ENCODE results near the gene PPA1. TPM values are rescaled to one million over a fixed set of nuclear protein-coding genes. Genes with fewer than 3 reads are reported as not detected.
"Not testable (repeated sequence)": the region's sequence is repeated elsewhere in the genome, so short reads cannot be mapped to it uniquely, and the experiment has no call there.

The PPA1 gene
- total and polyA plus RNA-seq, 8 donors = 18.1 to 217 (median 125) TPM

DNA sequence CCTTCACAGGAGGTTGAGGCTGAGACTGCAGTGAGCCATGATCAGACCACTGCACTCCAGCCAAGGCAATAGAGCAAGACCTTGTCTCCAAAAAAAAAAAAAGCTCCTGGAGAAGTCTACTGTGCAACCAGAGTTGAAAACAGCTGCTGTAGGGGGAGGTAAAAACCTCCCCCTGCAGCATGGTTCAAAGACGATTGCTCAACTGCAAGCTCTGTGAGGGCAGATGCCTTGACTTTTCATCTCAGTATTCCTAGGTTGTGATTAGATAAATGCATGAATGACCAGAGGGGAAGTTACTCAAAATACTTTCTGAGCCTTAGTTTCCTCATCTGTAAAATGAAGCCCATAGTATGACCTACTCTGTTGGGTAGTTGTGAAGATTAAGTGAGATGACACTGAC is 25.0 kb upstream of the PPA1 start:
- intact Hi-C loops (cut with DNase I; ENCODE audit: low total_unique reads) = no loop called here
- 56 to 92% (median 89%) methylated on average over 1 of the region's 1 CpG for WGBS, 5 donors
- no peaks in the 10 kb centered on the region for H3K36me3 ChIP-seq
- H3K27me3 ChIP-seq = peaks cover 0 to 54% (median 17%) of the 10 kb centered on the region in 3 donors
- H3K4me1 ChIP-seq = peaks cover 5 to 17% (median 13%) of the 10 kb centered on the region in 4 donors
- H3K27ac ChIP-seq = no peak overlapping the region
- peaks cover 0 to 8% (median 4%) of the 10 kb centered on the region in 4 donors for H3K9me3 ChIP-seq
- no peak overlapping the region for H3K4me3 ChIP-seq
- TF ChIP-seq POLR2A (IDR thresholded peaks at IDR 0.05) = no peak
- TF ChIP-seq EP300 (IDR thresholded peaks at IDR 0.05) = no peak
- TF ChIP-seq, protein P1, sequence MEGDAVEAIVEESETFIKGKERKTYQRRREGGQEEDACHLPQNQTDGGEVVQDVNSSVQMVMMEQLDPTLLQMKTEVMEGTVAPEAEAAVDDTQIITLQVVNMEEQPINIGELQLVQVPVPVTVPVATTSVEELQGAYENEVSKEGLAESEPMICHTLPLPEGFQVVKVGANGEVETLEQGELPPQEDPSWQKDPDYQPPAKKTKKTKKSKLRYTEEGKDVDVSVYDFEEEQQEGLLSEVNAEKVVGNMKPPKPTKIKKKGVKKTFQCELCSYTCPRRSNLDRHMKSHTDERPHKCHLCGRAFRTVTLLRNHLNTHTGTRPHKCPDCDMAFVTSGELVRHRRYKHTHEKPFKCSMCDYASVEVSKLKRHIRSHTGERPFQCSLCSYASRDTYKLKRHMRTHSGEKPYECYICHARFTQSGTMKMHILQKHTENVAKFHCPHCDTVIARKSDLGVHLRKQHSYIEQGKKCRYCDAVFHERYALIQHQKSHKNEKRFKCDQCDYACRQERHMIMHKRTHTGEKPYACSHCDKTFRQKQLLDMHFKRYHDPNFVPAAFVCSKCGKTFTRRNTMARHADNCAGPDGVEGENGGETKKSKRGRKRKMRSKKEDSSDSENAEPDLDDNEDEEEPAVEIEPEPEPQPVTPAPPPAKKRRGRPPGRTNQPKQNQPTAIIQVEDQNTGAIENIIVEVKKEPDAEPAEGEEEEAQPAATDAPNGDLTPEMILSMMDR (IDR thresholded peaks at IDR 0.05) = no peak
- no peak for DNase-seq

DNA sequence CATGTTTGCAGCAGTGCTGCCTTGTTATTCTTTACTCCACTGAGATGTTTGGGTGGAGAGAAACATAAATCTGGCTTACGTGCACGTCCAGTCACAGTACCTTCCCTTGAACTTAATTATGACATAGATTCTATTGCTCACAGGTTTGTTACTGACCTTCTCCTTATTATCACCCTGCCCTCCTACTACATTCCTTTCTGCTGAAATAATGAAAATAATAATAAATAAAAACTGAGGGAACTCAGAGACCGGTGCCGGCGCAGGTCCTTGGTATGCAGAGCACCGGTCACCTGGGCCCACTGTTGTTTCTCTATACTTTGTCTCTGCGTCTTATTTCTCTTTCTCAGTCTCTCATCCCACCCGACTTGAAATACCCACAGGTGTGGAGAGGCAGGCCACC is 24.6 kb upstream of the PPA1 start:
- H3K36me3 ChIP-seq; DNase-seq; intact Hi-C loops (cut with DNase I; ENCODE audit: low total_unique reads); H3K27ac ChIP-seq; H3K4me3 ChIP-seq; H3K9me3 ChIP-seq: not testable (repeated sequence)
- H3K4me1 ChIP-seq = peaks cover 5 to 17% (median 13%) of the 10 kb centered on the region in 4 donors
- peaks cover 0 to 58% (median 17%) of the 10 kb centered on the region in 3 donors for H3K27me3 ChIP-seq
- WGBS, 5 donors = 84 to 92% (median 90%) methylated on average over 7 to 8 of the region's 8 CpGs

DNA sequence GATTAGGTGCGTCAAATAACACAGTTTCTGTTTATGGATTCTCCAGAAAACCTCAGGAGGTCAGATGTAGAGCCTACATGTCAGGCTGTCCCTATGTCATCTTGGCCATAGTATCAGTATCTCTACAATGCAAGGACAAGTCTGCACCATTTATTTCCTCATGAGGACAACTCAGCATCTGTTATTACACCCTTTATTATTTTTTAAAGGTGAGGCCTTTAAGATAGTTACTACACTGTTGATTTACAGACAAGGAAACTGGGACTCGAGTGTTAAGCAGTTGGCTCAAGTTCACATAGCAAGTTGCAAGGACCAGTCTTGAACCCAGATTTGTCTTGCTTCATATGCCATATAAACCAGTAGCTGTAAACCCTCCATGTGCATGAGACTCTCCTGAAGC is 23.2 kb upstream of the PPA1 start:
- intact Hi-C loops (cut with DNase I; ENCODE audit: low total_unique reads) = no loop called here
- H3K9me3 ChIP-seq = peaks cover 0 to 8% (median 2%) of the 10 kb centered on the region in 4 donors
- TF ChIP-seq EP300 (IDR thresholded peaks at IDR 0.05) (no peak), POLR2AphosphoS5 (IDR thresholded peaks at IDR 0.05) (no peak), POLR2A (IDR thresholded peaks at IDR 0.05) (no peak)
- TF ChIP-seq, protein P1 (IDR thresholded peaks at IDR 0.05) = no peak
- no peak for DNase-seq
- no peak overlapping the region for H3K27ac ChIP-seq
- no peaks in the 10 kb centered on the region for H3K36me3 ChIP-seq
- H3K27me3 ChIP-seq = peaks cover 0 to 62% (median 17%) of the 10 kb centered on the region in 3 donors
- H3K4me3 ChIP-seq = no peak overlapping the region
- 53 to 69% (median 54%) methylated on average over 2 of the region's 2 CpGs for WGBS, 5 donors
- H3K4me1 ChIP-seq = peaks cover 5 to 17% (median 13%) of the 10 kb centered on the region in 4 donors

DNA sequence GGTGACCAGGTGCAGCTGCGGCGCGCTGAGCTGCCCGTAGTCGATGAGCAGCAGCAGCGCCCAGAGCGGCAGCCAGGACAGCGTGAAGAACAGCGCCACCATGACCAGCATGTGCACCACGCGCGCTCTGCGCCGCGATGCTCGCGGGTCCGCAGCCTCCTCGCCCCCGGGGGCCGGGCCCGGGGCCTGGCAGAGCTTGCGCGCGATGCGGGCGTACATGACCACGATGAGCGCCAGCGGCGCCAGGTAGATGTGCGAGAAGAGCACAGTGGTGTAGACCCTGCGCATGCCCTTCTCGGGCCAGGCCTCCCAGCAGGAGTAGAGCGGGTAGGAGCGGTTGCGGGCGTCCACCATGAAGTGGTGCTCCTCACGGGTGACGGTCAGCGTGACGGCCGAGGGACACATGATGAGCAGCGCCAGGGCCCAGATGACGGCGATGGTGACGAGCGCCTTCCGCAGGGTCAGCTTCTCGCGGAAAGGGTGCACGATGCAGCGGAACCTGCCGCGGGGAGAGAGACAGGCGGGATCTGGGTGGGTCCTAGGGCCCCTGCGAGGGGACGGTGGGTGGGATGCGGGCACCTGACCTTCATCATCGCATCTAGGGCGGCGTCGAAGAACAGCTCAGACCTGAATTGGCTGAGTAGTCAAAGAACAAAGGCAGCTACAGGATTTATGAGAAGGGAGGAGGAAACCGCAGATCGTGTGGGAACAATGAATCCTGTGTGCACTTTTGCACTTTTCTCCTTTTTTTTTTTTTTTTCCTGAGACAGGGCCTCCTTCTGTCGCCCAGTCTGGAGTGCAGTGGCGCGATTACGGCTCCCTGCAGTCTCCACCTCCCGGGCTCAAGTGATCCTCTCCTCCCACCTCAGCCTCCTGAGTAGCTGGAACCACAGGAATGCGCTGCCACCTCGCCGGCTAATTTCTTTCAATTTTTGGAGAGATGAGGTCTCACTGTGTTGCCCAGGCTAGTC is 22.4 kb upstream of the PPA1 start:
- peaks cover 0 to 55% (median 17%) of the 10 kb centered on the region in 3 donors for H3K27me3 ChIP-seq
- 12 to 21% (median 15%) methylated on average over 53 to 73 of the region's 73 CpGs for WGBS, 5 donors
- peaks cover 5 to 17% (median 13%) of the 10 kb centered on the region in 4 donors for H3K4me1 ChIP-seq
- intact Hi-C loops (cut with DNase I; ENCODE audit: low total_unique reads) = no loop called here
- peak in 1 of 2 donors; percentile 86 for DNase-seq
- no peaks in the 10 kb centered on the region for H3K36me3 ChIP-seq
- H3K4me3 ChIP-seq = peak overlapping the region; percentile 14 to 30 (median 24)
- TF ChIP-seq, protein P1 (IDR thresholded peaks at IDR 0.05) = no peak
- TF ChIP-seq EP300 (IDR thresholded peaks at IDR 0.05) (no peak), POLR2A (IDR thresholded peaks at IDR 0.05) (no peak), POLR2AphosphoS5 (IDR thresholded peaks at IDR 0.05) (no peak)
- no peak overlapping the region for H3K27ac ChIP-seq
- no peaks in the 10 kb centered on the region for H3K9me3 ChIP-seq

Measured in stomach (tissue), 9 donors.